ENCODE measurements around the gene PNPO.

Gene PNPO

DNA sequence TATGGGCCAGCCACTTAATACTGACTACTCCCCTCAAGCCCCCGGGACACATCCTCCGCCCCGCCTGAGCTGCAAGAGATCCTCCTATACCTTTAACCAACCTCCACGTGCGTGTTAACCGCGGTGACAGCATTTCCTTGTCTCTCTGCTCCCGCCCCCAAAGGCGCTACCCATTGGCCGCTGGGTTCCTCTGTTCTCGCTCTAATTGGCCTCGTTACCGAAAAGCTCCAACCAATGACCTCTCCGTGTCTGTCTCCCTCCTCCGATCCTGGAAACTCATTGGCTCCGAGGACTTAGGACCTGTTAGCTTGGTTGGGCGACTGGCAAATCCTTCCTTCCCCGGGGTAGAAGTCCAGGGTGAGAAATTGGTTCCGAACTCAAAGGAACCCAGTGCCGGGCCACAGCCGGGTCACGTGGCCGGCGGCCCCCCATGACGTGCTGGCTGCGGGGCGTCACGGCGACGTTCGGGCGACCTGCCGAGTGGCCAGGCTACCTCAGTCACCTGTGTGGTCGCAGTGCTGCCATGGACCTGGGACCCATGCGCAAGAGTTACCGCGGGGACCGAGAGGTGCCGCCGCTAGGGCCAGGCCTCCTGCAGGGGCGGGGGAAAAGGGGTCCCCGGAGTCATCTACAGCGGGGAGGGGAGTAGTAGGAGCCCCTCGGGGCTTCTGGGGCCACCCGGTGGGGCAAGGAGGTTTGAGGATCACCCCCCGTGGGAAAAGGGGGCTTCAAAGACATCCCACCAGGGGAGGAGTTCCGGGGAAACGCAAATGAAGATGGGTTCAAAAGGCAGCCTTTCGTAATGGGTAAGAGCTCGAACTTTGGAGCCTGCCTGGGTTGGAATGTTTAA lies at the start of gene PNPO:
PNPO (plus strand) TSS at position 326 of the 850 bp plus-strand sequence; CDS start at position 431, 105 bp downstream.
- ATAC-seq, result peak; percentile 98 to 99

DNA sequence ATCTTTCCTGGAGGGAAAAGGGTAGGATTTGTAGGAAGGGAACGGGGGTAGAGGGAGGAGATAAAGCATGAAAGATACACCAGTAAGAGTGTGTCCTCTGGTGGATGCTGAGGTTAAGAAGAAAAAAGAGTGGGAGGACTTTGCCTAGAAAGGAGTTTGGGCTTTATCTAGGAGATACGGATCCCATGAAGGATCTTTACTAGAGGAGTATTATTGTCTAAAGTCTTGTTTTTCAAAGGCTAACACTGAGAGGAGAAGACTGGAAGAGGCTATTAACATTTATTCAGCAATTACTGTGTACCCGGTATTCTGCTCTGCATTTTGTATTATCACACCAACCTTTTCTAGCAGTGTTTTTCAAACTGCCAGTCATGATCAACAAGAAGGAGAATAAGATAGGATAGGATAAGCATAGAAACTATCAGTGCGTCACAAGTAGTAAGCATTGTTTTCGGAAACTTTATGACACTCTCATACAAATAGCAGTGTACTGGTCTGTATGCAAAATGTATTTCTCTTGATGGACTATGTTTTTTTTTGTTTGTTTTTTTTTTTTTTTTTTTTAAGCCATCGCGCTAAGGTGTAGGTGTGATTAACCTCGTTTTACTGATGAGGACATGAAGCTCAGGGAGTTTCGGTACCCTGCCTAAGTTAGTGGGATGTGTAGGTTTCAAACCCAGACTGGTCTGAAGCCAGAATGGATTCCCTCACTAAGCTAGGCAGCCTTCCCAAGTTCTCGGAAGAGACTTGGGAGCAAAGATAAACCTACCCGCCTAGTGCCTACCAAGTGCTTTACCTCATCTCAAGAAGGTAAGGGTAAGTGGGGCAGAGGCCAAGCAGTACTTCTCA lies 46.6 kb upstream of the PNPO start:
- no peak for ATAC-seq

DNA sequence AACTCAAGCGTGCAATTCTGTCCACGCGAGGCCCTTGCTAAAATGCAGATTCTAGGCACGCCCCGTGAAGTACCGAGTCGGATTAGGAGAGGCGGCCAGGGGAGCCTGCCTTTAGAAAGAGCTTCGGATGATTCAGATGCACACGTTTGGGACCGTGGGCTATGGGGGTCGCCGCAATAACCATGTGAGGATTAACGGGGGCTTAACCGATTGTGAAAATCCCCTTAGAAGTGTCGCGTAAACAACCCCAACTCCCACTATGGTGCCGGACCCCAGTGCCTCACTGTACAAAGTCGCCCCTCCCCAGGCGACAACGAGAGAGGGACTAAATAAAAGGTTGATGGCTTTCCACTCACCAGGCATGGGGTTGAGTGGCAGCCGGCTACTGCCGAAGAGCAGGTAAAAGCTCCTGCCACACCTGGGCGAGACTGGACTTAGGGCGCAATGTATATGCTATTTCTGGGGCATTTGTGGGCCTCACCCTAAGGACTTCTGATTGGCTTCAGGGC lies 46.0 kb upstream of the PNPO start:
- ATAC-seq, result no peak

DNA sequence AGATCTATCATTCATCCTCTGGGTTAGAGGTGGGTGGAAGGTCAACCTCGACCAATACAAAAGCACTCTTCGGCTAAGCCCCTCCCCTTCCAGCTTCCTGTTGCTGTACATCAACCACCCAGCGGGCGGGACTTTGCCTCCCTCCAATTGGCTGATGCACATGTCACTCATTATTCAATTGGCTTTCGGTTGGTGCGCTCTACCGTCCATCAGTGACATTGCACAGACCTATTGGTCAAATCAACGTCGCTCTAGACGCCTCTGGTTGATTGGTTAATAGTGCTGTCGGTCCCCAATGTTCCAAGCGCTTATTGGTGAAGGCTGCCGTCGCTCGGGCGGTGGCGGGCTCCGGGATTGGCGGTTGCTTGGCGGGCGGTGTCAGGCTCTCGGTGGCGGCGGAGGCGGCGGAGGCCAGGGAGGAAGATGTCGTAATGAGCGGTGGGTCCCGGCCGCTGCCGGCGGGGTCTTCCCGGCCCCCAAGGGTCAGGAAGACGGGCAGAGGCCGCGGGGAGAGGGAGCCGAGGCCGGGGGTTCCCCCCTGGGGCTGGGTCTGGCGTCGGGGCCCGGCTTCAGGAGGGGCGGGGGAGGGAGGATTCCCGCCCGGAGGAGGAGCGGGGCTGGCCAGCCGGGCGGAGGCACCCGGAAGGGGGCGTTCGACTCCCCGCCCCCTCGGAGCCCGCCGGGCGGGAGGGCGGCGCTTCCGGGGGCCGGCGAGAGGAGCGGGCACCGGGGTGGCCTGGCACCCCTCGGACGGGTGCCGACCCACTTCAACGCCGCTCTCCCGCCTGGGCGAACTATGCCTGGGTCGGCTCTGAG lies 45.3 kb upstream of the PNPO start, which contains the start of gene SP2:
SP2 (plus strand) TSS at position 381 of the 816 bp plus-strand sequence; CDS start at position 432, 51 bp downstream.
- ATAC-seq, result peak; percentile 91 to 94

DNA sequence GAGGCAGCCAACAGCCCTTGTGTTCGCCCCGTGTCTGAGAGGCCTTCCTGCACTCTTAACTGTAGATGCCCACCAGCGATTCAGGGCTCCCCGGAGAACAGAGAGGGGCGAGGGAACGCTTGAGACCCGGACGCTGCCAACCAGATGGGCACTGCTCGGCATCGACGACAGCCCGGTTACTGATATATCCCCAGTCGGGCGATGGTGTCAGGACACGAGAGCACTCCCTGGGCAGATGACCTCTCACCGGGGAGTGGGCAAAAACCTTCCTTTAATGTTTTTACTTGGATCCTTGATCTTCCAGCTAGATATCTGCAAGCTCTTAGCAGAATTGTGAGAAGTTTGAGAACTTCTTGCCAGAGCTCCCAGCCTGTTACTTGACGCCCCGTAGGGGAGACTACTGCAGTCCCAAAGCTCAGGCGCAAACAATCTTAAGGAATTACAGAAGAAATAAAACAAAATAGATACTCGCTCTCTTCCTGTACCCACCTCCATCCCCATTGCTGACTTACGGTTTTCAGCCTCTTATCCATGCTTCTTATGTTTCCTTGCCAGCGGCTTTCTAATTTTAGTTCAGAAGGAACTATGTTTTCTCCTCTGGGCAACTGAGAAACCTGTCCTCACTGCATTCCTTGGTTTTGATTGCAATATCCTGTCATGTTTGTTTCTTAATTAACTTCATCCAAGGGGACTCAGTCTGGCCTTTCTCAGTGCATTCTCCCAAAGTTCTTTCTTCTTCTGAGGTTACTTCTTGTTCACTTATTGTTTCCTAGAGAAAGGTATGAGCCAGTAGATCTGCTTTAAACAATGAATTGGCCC lies 44.5 kb upstream of the PNPO start:
- no peak for ATAC-seq

- ATAC-seq, result no peak
Measured at GRCh38 chr17:47897561-47897960, 43.8 kb upstream of the PNPO start.

GRCh38 chr17:47898241-47898640 lies 43.1 kb upstream of the PNPO start:
- no peak for ATAC-seq

DNA sequence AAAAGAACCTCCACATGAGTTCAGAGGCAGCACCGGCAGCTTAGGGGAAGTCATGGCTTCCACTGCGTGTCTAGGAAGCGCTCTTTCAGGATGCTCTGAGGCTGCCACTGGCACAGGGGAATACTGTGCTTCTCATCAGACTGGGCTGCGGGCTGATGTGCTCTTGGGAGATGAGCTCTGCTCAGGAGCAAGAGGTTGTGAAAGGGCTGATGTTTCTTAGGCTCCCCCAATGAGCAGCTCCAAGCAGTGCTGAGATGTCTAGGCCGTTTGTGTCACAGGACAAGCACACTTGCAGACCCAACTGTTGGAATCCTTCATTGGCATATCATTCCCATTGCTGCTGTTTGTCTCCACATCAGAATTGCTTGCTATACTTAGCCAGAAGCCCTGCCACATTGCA lies 41.7 kb upstream of the PNPO start:
- no peak for ATAC-seq

GRCh38 chr17:47901423-47901822 lies 39.9 kb upstream of the PNPO start:
- ATAC-seq, result no peak

- ATAC-seq, result no peak
Measured at GRCh38 chr17:47902039-47902744, 39.2 kb upstream of the PNPO start.

- no peak for ATAC-seq
Measured at GRCh38 chr17:47905221-47905733, 36.1 kb upstream of the PNPO start.

GRCh38 chr17:47906443-47906842 lies 34.9 kb upstream of the PNPO start:
- no peak for ATAC-seq

- no peak for ATAC-seq
Measured at GRCh38 chr17:47907932-47908562, 33.3 kb upstream of the PNPO start.

DNA sequence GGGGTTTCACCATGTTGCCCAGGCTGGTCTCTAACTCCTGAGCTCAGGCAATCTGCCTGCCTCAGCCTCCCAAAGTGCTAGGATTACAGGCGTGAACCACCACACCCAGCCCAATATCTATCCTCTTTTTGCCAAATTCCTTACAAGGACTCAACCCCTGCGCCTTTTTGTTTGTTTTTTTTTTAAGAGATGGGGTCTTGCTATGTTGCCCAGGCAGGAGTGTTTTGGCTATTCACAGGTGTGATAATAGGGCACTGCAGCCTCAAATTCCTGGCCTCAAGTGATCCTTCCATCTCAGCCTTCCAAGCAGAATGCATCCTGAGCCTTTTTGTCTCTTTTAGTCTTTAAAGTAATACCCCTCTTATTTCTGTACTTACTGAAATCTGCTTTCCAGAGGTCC lies 28.3 kb upstream of the PNPO start:
- no peak for ATAC-seq

- ATAC-seq, result no peak
Measured at GRCh38 chr17:47914306-47914948, 26.9 kb upstream of the PNPO start.

GRCh38 chr17:47915776-47916398 lies 25.5 kb upstream of the PNPO start:
- ATAC-seq, result no peak

GRCh38 chr17:47916489-47917208 lies 24.7 kb upstream of the PNPO start:
- no peak for ATAC-seq

GRCh38 chr17:47917581-47917980 lies 23.8 kb upstream of the PNPO start:
- no peak for ATAC-seq
